Measurements from ENCODE around the gene MED4.

Gene MED4

GRCh38 chr13:48131533-48131932 is 36.6 kb upstream of the MED4 start:
- Mint-ChIP-seq H3K27me3 (ENCODE audit: low read depth) (no peaks in the 10 kb centered on the region), H3K36me3 (ENCODE audit: low read depth) (no peaks in the 10 kb centered on the region), H3K4me1 (peaks cover 17% of the 10 kb centered on the region), H3K9me3 (no peaks in the 10 kb centered on the region), H3K27ac (peak overlapping the region in 2 of 3 experiments; percentile 32 to 90), H3K4me3 (no peak overlapping the region)
- no peak for TF ChIP-seq CTCF (IDR thresholded peaks at IDR 0.05; ENCODE audit: unreplicated experiment in 3 of 3)

- peak overlapping the region; percentile 88 to 99 (median 89) for H3K27ac Mint-ChIP-seq
- TF ChIP-seq CTCF (IDR thresholded peaks at IDR 0.05; ENCODE audit: unreplicated experiment in 3 of 3) = peak; percentile 73 to 80 (median 75)
- H3K4me3 Mint-ChIP-seq = peak overlapping the region in 2 of 3 experiments; percentile 7 to 17
- no peaks in the 10 kb centered on the region for H3K36me3 Mint-ChIP-seq (ENCODE audit: low read depth)
- peaks cover 26% of the 10 kb centered on the region for H3K4me1 Mint-ChIP-seq
- H3K9me3 Mint-ChIP-seq = no peaks in the 10 kb centered on the region
- H3K27me3 Mint-ChIP-seq (ENCODE audit: low read depth) = no peaks in the 10 kb centered on the region
Measured at GRCh38 chr13:48126944-48127830, 32.3 kb upstream of the MED4 start.

- no peaks in the 10 kb centered on the region for H3K9me3 Mint-ChIP-seq
- no peak for TF ChIP-seq CTCF (IDR thresholded peaks at IDR 0.05; ENCODE audit: unreplicated experiment in 3 of 3)
Measured at GRCh38 chr13:48125794-48126228, 30.9 kb upstream of the MED4 start.

GRCh38 chr13:48123812-48124211 is 28.9 kb upstream of the MED4 start:
- Mint-ChIP-seq H3K27ac (peak overlapping the region in 2 of 3 experiments; percentile 17 to 19), H3K4me3 (no peak overlapping the region), H3K4me1 (peaks cover 38% of the 10 kb centered on the region), H3K9me3 (no peaks in the 10 kb centered on the region), H3K36me3 (ENCODE audit: low read depth) (no peaks in the 10 kb centered on the region), H3K27me3 (ENCODE audit: low read depth) (no peaks in the 10 kb centered on the region)
- no peak for TF ChIP-seq CTCF (IDR thresholded peaks at IDR 0.05; ENCODE audit: unreplicated experiment in 3 of 3)

More at GRCh38 chr13:48125794-48126228, 30.9 kb upstream of the MED4 start:
- Mint-ChIP-seq H3K4me1 (peaks cover 33% of the 10 kb centered on the region), H3K36me3 (ENCODE audit: low read depth) (no peaks in the 10 kb centered on the region), H3K27ac (peak overlapping the region; percentile 88 to 99 (median 96)), H3K27me3 (ENCODE audit: low read depth) (no peaks in the 10 kb centered on the region), H3K4me3 (peak overlapping the region in 1 of 3 experiments; percentile 50)

- peaks cover 28% of the 10 kb centered on the region for H3K4me1 Mint-ChIP-seq
- no peak overlapping the region for H3K4me3 Mint-ChIP-seq
- no peaks in the 10 kb centered on the region for H3K36me3 Mint-ChIP-seq (ENCODE audit: low read depth)
- H3K9me3 Mint-ChIP-seq = no peaks in the 10 kb centered on the region
- no peak for TF ChIP-seq CTCF (IDR thresholded peaks at IDR 0.05; ENCODE audit: unreplicated experiment in 3 of 3)
- peak overlapping the region; percentile 33 to 85 (median 69) for H3K27ac Mint-ChIP-seq
- H3K27me3 Mint-ChIP-seq (ENCODE audit: low read depth) = no peaks in the 10 kb centered on the region
Measured at GRCh38 chr13:48121733-48122132, 26.8 kb upstream of the MED4 start.
